Right forelimb (tissue), 1 donor: ENCODE measurements around the gene EXOC4.

Experiments used
- DNase-seq: peaks from one replicate; pipeline ENCODE4 v3.0.0-alpha.2; 2018

EXOC4 gene

DNA sequence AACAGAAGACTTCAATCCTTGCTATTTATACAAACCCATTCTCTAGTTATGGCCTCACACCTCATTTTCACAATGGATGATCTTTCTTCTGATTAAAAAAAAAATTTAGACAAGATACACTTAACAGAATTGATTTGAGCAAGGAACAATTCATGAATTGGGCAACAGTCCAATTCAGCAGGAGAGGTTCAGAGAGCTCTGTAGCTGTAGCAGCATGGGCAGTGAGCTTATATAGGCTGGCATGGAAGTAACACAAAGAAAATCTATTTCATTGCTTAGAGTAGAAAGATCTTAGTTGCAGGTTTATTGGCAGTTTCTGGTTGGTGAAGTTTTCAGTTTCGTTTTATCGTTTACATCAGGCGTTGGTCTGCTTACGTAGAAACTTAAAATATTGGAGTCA lies 851.3 kb downstream of the EXOC4 start:
- no peak for DNase-seq

DNA sequence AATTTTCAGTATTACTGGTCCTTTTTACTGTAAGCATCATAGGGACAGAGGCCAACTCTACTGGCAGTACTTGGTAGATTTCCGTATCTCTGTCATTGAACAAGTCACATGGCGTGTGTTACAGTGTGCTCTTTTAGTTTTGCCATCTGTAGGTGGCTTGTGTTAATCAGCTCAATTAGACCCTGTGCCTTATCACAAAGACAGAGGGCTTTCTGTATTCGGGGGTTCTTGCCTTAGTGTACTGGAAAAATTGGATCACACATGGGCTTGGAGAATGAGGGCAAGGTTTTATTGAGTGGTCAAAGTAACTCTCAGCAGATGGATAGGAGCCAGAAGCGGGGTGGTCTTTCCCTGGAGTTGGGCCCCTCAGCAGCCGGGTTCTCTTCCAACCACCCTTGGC lies 853.0 kb downstream of the EXOC4 start:
- DNase-seq: no peak

- DNase-seq: no peak
Observed at GRCh38 chr7:134108802-134109201, 855.9 kb downstream of the EXOC4 start.

- DNase-seq: no peak
Observed at GRCh38 chr7:134113655-134114054, 860.8 kb downstream of the EXOC4 start.

DNA sequence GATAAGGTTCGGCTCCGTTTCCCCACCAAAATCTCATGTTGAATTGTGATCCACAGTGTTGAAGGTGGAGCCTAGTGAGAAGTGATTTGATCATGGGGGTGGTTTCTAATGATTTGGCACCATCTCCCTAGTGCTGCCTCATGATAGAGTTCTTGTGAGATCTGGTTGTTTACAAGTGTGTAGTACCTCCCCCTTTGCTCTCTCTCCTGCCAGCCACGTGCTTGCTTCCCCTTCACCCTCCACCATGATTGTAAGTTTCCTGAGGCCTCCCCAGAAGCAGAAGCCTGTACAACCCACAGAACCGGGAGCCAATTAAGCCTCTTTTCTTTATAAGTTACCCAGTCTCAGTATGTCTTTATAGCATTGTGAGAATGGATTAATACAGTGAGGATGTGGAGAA lies 862.1 kb downstream of the EXOC4 start:
- DNase-seq: no peak
